HG03135 (cell line): ENCODE measurements around the gene WDR26.
"Not testable (repeated sequence)": the region's sequence is repeated elsewhere in the genome, so short reads cannot be mapped to it uniquely, and the experiment has no call there.

Experiments used
- ATAC-seq: cut with Tn5 transposase; IDR thresholded peaks from one replicate; pipeline ENCODE4 v1.9.1; 2021; ENCODE audit warnings: mild to moderate bottlenecking, moderate library complexity; ENCODE audit not compliant: unreplicated experiment

Gene WDR26

DNA sequence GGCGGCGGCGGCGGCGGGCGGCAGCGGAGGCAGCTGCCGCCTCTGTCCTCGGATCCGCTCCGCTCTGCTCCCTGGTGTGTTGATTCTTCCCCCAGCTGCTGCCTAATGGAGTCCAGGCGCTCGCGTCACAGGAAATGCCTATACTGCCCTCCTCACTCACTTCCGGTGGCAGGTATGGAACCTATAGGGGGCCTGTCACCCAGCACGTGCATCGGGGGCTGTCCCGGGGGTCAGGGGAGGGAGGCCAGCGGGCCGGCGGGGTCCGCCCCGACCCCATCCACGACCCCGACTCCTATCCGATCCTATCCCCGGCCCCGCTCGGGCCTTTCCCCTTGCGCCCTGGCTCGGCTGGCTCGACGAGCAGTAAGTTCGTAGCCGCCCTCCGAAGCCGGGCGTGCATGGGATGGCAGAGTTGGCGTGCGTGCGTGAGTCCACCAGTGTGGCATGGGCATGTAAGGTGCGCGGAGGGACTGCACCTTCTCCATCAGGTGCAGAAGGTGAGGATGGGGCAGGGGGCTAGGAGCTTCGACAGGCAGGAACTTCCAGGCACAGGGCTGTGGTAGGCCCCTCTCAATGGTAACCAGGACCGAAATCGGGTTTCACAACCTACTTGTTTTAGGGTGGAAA, at the start of gene WDR26:
Gene WDR26 (minus strand): TSS at position 107 of the 627 bp plus-strand sequence.
- ATAC-seq, result peak; percentile 89

DNA sequence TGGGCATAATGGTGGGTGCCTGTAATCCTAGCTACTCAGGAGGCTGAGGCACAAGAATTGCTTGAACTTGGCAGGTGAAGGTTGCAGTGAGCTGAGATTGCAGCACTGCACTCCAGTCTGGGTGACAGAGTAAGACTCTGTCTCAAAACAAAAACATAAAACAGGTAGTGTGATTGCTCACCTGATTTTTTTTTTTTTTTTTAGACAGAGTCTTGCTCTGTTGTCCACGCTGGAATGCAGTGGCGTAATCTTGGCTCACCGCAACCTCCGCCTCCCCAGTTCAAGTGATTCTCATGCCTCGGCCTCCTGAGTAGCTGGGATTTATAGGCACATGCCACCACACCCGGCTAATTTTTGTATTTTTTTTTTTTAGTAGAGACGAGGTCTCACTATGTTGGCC, 48.6 kb upstream of the WDR26 start:
- ATAC-seq, result not testable (repeated sequence)

- ATAC-seq, result no peak
Measured at GRCh38 chr1:224482619-224483018, 48.0 kb upstream of the WDR26 start.

GRCh38 chr1:224481601-224482000, 47.0 kb upstream of the WDR26 start:
- ATAC-seq, result no peak

GRCh38 chr1:224480888-224481459, 46.4 kb upstream of the WDR26 start:
- not testable (repeated sequence) for ATAC-seq

DNA sequence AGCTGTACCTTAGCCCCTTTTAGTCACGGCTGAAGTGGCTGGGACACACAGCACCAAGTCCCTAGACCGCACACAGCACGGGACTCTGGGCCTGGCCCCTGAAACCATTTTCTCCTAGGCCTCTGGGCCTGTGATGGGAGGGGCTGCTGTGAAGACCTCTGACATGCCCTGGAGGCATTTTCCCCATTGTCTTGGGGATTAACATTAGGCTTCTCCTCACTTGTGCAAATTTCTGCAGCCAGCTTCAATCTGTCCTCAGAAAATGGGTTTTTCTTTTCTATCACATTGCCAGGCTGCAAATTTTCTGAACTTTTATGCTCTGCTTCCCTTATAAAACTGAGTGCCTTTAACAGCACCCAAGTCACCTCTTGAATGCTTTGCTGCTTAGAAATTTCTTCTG, 45.6 kb upstream of the WDR26 start:
- ATAC-seq, result not testable (repeated sequence)

DNA sequence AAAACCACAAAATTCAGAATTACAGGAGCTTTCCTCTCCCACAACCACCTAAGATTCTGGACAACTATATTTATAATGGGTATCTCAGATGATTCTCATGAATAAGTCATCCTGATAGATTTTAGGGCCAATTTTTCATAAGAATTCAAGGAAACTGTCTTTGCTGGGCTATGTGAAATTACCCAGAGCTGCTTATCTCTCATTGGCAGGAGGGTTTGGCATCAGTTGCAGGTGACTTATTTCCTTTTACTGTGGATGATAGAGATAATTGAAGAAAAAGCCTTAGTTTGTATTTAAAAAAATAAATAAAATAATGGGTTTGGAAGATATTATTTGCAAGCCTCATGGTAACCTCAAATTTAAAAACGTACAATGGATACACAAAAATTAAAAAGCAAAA, 38.2 kb upstream of the WDR26 start:
- ATAC-seq, result no peak

GRCh38 chr1:224466154-224466553, 31.6 kb upstream of the WDR26 start:
- ATAC-seq, result no peak

- ATAC-seq, result no peak
Measured at GRCh38 chr1:224459966-224460365, 25.4 kb upstream of the WDR26 start.

DNA sequence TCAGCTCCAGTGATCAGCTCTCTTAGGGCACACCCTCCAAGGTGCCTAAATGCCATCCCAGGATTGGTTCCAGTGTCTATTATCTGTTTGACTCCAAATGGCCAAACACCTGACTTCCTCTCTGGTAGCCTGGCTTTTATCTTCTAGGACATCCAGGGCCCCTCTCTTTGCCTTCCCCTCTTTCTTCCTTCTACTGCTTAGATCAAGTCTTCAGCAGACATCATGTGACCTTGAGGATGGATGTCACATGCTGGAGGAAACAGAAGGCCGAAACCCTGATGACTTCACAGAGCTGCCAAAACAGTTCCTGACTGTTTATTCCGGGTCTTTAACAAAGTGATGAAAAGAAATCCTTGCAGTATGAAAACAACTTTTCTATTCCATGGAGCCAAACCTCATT, 24.4 kb upstream of the WDR26 start:
- no peak for ATAC-seq

GRCh38 chr1:224458296-224458695, 23.7 kb upstream of the WDR26 start:
- no peak for ATAC-seq

DNA sequence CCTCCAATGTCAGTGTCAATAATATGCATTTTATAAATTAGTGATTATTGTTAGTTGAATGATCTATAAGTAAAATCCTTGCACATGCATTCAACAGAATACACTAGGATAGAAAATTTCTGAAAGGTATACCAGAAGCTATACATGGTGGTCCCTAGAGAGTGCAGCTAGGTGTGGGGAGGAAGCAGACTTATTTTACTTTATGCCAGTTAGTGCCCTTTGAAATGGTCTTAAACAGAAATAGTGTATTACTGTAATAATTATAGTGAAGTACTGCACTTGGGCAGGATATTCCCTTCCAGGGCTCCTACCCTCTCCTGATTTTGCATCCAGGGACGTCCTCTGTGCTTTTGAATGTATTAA, 23.2 kb upstream of the WDR26 start:
- ATAC-seq, result no peak

GRCh38 chr1:224456637-224456953, 22.0 kb upstream of the WDR26 start:
- no peak for ATAC-seq

DNA sequence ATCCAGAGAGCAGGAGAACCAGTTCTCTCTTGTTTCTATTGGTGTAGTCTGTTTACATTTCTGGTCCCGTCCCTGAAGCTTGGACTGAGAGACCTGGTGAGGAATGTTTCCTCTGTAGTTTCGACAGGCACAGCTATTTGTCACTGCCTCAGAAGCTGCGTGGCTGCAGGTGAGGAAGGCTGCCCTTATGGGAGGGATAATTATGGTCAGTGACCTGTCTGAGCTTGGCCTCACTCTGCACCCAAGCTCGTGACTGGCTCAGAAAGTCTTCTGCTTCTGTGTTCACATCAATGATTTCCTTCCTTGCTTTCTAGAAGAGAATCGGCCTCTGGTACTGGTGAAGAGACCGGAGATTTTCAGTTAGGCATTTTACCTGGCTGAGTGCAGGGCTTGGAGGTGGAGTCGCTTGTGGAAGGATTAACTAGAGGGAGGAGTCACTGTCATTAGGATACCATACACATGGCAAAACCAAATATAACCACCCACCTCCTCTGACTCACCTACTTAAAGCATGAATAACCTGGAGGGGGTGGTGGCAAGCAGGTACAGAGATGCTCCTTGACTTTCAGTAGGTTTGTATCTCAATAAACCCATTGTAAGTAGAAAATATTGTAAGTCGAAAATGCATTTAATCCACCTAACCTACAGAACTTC, 19.9 kb upstream of the WDR26 start:
- ATAC-seq, result no peak

DNA sequence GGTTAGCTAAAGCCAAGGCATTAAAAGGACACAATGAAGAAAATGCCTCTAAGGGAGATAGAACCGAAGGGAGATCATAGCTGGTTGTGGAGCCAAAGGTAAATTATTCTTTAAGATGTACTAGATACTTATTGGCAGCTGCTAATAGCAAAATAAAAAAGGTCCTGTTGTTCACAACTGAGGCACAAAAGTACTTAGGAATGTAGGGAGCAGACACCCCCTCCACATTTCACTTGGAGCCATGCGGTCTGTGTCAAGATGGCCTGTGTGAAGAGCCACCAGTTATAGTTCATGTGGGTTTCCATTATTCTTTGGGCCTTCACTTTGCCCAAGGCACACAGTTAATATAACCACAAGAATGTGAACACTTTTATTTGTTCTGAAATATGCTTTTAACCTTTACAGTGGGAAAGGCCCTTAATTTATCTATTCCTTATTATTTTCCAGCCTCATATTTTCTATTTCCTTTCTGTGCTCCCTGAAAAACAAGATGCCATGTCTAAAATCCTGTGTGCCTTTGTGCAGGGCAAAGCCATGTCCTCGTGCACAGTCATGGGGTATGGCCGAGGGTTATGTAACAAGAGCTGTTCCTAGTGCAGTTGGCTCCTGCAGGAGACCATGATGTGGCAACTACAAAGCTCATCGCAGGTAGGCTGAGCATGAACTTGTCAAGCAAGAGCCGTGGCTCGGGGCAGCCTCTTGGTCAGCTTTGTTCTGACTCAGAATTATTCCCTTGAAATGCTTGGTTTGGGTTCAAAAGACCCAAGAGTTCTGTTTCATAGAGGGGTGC, 16.2 kb upstream of the WDR26 start:
- no peak for ATAC-seq

DNA sequence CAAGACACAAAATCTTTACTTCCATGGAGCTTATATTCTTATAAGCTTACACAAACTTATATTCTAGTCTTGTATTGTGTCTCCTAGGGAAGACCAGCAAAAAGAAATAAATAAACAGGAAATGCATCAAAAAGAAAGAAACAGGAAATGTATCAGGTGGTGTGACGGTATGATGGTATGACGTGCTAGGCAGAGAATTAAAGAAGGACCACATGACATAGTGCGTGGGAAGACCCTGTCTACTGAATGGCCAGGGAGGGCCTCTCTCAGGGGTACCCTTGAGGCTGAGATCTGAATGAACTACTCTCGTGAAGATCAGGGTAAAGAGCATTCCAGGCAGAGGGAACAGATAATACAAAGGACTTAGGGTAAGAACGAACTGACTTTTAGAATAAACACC, 15.6 kb upstream of the WDR26 start:
- ATAC-seq, result no peak

DNA sequence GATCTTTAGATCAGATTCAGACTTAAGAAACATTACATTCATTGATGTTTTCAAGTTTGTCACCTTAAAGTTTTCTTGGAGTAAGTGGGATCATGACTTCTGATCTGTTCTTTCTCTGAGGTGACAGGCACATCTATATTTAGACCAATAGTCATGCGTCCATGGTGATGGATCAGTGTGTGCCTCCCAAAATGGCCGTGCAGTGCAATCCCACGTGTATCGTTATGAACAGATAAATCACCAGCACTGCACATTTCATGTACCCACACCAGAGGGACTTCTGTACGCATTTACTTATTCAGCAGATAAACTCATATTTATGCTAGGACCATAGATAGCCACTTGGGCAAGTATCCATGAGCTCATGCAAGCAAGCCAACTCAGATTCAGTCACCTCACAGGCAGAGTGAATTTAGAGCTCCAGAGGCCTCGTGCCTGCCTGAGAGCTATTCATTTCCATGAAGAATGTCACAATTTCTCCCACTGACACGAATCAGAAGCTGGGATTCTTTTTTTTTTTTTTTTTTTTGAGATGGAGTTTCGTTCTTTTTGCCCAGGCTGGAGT, 13.9 kb upstream of the WDR26 start:
- ATAC-seq, result no peak

GRCh38 chr1:224447971-224448370, 13.4 kb upstream of the WDR26 start:
- ATAC-seq, result no peak

- ATAC-seq, result no peak
Measured at GRCh38 chr1:224447251-224447650, 12.7 kb upstream of the WDR26 start.

DNA sequence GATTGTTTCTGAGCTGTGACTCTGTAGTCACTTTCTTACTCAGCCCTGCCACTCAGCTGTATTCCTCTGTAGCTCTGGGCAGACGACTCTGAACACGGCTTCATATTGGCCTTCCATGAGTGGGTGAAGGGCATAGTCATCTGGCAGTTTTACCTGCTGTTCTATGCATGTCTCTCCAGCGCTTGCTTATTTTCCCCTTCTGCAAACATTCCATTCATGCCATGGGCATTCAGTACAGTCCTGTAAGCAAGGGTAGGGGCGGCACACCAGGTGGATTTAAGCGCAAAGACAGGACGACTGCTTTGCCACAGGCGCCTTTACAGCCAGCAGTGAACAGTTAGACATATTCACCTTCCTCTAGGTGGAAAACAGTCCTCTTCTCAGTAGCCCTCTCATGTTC, 4.4 kb upstream of the WDR26 start:
- ATAC-seq, result no peak

DNA sequence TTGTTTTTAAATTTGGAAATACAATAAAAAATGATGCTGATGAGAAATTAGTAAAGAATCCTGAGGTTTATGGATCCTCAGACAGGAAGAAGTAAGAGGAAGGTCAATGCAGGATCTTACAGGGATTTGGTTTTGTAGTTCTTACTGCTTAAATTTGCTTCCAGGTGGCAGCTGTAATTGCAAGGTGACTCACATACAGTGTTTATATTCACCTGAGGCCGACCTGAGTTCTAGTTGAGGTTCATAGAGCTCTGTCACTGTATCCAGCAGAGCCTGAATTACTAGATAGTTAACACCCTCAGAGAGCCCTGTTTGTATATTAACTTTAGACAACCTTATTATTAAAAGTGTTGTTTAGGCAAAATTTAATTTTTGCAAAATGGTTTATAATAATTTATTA, 1.4 kb upstream of the WDR26 start:
- ATAC-seq, result no peak

DNA sequence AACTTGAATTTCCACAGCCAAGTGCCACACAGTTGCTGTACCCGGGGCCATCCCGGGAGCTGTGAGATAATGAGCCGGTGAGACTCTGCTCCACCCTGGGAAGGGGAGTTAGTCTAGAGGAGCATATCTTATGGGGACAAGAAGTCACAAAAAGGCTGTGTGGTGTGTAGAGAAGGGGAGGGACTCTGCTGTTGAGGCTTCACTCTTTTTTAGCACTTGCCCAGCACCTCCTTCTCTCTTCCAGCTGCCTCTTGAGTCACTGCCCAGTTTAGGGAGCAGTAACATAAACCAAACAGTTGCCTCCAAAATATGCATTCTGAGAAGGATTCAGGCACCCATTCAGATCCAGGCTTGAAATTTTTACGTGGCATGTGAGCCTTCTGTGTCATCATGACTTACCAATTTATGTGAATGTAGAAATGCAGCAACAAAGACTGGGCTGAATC, 744 bp upstream of the WDR26 start:
- peak; percentile 11 for ATAC-seq
